GM10266 (cell line): ENCODE measurements around the gene CKS2.
A peak's percentile ranks its signal among the peaks of the same experiment; 100 is the strongest.

Source experiments
- DNase-seq: peaks from one replicate; pipeline ENCODE4 v3.0.0; 2012; ENCODE audit errors: extremely low spot score
- CTCF ChIP-seq: IDR thresholded peaks from 2 replicates; pipeline ENCODE4 v1.5.1; 2012; ENCODE audit warnings: mild to moderate bottlenecking, low read depth; ENCODE audit not compliant: control insufficient read depth, insufficient read depth; ENCODE audit errors: missing control alignments

CKS2 gene

GRCh38 chr9:89312222-89312571, 1.2 kb downstream of the CKS2 start:
- TF ChIP-seq CTCF: no peak
- DNase-seq: no peak

GRCh38 chr9:89313842-89314241, 2.8 kb downstream of the CKS2 start:
- DNase-seq: no peak
- TF ChIP-seq CTCF: no peak

- no peak for DNase-seq
- no peak for TF ChIP-seq CTCF
Observed at GRCh38 chr9:89314955-89315354, 4.0 kb downstream of the CKS2 start.

GRCh38 chr9:89315482-89315881, 4.5 kb downstream of the CKS2 start:
- no peak for DNase-seq
- no peak for TF ChIP-seq CTCF

GRCh38 chr9:89317282-89317681, 6.3 kb downstream of the CKS2 start:
- no peak for DNase-seq
- no peak for TF ChIP-seq CTCF

- peak; percentile 67 for TF ChIP-seq CTCF
- peak; percentile 88 for DNase-seq
Observed at GRCh38 chr9:89318123-89319014, 7.4 kb downstream of the CKS2 start, which contains the start of gene SECISBP2. TSS of gene SECISBP2 (plus strand) at chr9:89318500. CDS start at chr9:89318577, 77 bp downstream.
